ENCODE measurements around the gene SV2C.

SV2C gene

DNA sequence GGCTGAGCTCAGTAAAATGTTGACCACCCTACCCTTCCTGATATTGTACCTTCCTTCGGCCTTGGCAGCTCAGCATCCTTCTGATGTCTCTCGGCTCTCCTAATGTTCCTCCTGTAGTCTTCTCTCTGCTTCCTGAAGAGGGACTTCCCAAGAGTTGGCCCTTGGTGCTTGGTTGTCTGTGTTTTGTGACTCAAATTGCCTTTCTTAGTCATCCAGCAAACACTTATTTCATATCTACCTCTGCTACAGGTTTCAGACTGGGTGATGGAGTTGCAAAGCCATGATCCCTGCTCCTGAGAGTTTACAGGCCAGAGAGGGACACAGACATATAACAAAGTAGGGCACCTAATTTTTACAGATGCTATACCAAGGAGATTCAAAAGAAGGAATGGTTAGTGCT, 70.1 kb downstream of the SV2C start:
- Histone ChIP-seq H3K4me3 (no peak overlapping the region), H3K27ac (no peak overlapping the region)

DNA sequence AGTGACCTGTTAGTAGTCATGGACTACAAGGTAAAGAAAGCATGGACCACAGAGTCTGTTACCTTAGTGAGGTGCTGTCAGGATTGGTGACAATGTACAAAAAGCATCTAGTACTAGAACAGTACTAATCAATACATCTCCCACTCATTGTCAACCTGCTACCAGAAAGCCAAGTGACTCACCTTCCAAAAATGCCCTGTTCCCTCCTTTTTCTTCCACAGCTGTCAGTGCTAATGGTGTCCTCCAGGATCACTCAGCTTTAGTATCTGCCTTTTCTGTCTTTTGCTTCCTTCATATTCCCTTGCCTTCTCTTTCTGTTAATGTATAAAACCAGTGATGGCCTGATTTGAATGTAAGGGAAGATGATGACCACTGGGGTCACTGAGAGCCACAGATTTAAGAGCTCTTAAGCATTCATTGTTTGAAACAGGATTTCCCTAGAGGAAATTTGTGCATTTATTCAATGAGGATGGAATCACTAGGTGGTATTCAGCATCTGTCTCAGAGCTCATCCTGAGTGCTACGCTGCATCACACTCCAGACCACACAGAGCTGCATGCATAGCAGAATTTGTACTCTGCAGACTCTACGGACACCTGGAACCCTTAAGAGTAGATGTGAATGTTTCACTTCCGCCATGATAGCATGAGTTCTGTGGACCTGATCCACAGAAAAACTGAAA, 71.0 kb downstream of the SV2C start:
- Histone ChIP-seq H3K27ac (no peak overlapping the region), H3K4me3 (no peak overlapping the region)

DNA sequence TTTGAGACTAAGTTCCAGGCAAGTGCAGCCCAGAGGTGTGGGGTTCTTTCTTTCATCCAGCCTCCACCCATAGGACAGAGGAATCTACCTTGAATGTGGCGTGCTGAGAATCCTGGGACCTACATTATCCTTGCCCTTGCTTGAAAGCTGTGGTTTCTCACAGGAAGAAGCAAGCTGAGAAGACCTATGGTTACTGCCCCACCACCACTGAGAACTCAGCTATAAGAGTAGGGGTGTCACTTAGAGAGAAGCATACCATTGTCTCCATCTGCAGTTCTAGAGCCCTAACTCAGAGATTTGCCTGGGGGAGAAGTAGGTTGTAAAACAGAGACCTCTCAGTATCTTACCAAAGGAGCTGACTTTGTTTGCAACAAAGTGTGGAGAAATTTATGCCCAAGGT, 72.4 kb downstream of the SV2C start:
- H3K27ac ChIP-seq, result no peak overlapping the region
- H3K4me3 ChIP-seq, result no peak overlapping the region

DNA sequence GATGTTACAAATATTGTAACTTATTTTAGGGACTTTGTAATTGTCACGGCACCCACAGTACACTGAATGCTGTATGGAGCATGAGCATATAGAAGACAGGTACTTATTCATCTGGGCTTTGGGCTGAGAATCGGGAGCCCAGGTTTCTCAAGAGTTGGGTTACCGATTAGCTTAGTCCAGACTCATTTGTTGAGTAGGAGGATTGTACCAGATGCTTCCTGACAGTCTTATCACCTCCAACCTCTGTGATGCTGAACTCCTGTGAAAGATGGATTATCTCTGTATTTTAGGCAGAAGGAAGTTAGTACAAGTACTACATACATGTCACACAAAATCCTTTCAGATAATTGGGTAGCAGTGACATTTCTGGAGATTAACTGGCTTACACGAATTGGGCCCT, 79.2 kb downstream of the SV2C start:
- Histone ChIP-seq H3K27ac (no peak overlapping the region), H3K4me3 (no peak overlapping the region)

DNA sequence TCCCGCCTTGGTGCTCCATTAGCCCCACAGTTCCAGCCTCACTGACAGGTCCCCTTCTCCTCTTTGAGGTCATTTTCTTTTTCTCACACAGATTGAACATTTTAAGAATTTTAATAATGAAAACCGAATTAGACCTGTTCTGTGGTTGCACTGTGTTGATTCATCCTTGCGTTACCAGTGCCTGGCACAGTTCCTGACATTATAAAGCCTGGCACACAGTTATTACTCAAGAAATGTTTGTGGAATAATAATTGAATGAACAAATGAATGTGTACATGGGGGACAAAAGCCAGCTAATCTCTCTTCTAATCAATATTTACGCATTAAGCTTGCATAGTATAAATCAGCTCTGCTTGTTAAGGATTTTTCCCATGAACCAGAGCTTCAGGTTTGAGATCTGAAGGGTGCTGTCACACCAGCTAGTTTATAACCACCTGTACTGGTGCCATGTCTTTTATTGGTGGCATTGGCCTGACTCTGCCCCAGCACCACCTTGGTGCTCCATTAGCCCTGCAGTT, 80.0 kb downstream of the SV2C start:
- no peak overlapping the region for H3K27ac ChIP-seq
- H3K4me3 ChIP-seq, result no peak overlapping the region

DNA sequence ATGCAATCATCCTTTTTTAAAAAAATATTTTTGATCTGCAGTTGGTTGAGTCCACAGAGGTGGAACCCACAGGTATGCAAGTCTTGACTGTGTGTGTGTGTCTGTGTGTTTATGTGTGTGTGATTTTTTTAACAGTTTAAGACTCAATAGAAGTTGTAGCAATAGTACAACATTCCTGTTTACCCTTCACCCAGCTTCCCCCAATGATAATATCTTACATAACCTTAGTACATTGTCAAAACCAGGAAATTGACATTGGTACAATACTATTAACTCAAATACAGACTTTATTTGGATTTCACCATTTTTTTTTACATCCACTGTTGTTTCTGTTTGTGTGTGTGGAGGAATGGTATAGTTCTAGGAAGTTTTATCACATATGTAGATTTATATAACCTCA, 81.8 kb downstream of the SV2C start:
- Histone ChIP-seq H3K27ac (no peak overlapping the region), H3K4me3 (no peak overlapping the region)

DNA sequence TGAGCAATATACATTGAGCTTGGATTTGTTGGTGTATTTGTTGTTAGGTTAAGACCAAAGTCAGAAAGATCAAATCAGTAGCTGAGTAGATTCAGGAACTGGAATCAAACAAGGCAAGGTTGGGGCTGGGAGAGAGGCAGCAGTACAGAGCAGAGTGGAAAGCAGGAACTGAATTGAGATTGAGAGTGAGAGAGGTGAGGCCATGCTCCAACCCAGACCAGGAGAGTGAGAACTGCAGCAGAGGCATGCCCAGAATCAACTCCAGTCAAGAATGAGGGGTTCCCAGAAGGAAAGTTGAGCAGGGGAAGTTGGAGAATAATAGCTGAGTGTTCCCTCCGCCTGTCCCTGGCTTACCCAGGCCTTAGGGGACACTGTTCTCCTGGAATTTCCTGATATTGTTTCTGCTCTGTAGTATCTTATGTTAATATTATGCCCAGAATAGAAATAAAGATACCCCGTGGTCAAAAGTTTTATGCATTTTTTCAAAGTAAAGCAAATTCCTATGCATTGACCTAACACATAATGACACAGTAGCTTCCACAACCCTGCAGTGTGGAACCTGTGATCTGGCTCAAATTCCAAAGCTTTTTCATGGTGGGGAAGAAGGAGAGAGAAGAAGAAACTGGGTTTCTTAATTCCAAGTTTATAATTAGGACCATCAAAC, 82.7 kb downstream of the SV2C start:
- Histone ChIP-seq H3K4me3 (no peak overlapping the region), H3K27ac (no peak overlapping the region)

DNA sequence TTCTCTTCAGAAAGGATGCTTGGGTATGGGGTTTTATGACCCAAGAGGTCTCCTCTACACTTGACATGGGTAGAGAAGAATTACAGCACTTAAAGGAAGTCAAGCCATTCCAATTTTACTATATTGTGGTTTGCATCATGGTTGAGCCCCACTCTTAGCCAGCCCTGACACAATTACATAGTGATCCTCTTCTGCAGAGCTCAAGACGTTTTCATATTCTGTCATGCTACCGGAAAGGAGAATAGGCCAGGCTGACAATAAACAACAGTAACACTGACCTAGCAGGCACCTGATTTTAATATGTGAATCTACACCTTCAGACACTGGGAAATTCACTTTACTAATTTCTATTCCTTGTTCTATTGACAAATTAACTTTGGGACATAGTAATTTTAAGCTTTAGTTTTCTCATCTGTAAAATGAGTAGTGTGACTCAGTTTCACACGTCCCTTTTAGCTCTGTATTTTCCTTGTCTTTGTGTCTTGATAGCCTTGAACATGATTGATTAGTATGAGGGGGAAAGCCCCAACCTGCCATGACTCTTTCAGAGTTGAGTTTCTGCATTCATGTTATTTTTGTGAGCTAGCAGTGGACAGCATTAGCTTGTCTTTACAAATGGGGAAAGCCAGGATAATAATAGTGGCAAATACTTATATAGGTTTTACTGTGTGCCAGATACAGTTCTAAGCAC, 83.8 kb downstream of the SV2C start:
- Histone ChIP-seq H3K4me3 (no peak overlapping the region), H3K27ac (no peak overlapping the region)

DNA sequence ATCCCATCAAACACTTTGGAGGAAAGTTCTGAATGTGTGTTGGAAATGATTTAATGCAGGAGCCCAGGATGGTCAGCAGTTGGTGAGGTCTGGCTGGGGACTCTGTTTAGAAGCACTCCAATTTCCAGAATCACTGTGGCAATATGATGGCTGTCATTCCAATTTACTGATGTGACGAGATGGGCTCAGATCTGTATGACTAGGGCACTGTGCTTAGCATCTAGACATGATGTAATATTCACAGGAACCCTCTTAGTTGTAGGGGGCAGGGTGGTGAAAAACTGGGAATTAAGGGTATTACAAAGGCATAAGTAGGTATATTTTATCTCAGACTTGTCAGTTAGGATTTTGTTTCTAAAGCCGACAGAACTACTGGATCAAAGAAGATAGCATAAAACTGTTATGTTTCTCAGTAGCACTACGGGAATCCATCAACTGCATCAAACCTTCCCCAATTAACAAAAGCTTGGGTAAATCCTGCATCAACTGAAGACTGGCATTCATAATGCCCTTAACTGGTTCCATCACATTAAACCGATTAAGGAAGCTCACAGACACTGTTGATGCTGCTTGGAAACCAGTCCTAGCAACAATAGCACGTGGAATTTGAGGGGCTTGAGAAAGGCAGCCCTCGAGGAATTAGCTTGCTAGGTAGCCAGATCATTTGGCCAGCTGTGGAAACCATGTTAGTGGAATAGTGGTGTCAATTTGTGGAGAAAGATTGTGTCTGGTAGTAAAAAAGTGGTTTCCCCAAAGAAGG, 86.1 kb downstream of the SV2C start:
- H3K4me3 ChIP-seq, result no peak overlapping the region
- H3K27ac ChIP-seq, result no peak overlapping the region

DNA sequence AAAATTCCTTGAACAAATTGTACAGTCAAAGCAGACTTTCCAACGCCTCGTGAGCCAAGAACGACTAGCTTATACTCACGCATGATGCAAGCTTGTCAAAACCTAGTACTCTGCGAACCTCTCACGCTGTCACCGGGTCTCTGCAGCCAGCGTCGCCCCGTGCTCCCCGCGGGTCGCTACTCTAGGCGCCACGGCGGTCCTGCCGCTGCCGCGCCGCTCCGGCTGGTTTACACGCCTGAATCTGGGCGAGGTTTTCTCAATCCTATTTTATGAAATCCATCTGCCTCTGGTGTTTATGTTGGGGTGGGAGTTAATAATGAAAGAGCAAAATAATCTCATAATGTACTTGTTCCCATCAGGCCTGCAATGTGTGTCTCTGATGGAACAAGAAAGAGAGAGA, 90.9 kb downstream of the SV2C start:
- Histone ChIP-seq H3K4me3 (no peak overlapping the region), H3K27ac (no peak overlapping the region)

DNA sequence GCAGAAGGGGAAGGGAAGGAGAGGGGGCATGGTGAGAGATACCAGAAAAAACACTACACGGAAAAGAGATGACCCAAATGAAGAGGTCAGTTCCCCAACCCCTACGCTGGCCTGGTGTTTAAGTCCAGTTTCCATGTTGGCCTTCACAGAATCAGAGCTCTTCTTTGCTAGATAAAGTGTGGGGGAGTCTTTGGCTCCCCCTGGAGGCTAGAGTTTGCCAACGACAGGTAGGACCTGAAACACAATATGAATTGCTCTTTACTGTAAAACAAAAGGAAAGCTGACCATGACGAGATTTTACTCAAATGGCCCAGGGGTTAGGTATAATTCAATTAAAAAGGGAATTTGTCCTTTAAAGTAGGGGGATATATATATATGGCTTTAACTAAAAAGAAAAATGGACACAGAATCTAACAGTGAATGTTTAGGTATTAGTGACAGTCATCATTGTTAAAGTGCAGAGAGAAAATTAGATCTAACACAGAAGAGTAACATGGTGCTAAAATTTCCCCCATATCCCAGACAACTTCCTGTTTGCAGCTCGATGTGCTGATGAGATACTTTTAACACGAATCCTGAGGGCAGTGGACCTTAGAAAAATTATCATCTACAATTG, 92.0 kb downstream of the SV2C start:
- H3K27ac ChIP-seq, result peak overlapping the region in 3 of 21 experiments; percentile 14 to 73 (median 15)
- H3K4me3 ChIP-seq, result no peak overlapping the region

DNA sequence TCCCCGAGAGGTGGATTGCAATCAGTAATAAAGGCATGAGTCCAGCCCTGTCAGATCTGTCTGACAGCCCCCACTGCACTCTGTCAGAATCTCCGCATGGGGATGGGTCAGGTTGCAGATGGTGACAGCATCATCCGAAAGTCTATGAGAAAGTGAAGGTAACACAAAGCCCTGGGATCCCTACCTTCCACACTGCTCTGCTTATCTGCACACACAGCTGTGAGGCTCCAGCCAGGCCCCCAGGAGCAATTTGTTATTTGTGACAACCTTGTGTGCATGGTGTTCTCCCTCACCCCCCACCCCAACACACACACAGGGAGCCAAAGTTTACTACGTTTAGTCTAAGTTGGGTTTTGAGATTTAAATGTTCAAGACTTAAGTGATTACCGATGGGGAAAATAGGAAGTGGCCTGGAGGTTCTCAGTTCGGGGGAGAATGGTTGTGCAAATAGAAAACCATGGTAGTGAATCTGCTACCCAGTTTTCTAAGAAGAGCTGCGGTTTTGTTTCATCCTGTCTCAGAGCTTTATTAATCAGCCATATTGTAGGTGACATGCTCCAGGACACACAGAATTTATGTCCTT, 92.7 kb downstream of the SV2C start:
- H3K4me3 ChIP-seq, result no peak overlapping the region
- peak overlapping the region in 4 of 21 experiments; percentile 14 to 73 (median 25) for H3K27ac ChIP-seq

DNA sequence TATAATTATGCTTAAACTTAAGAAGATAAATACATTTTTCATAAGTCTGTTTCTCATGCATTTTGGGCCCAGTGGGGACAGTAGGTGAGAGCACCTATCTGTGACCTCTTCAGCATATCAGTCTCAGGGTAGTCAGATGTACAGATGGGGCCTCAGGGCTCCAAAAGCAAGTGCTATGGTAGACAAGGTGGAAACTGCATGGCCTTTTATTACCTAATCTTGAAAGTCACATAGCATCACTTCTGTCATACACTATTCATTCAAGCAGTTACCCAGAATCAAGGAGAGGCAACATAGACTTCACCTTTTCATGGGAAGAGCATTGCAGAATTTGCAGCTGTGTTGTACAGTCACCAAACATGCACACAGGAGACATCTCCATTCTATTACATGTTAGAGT, 94.8 kb downstream of the SV2C start:
- Histone ChIP-seq H3K27ac (no peak overlapping the region), H3K4me3 (no peak overlapping the region)

DNA sequence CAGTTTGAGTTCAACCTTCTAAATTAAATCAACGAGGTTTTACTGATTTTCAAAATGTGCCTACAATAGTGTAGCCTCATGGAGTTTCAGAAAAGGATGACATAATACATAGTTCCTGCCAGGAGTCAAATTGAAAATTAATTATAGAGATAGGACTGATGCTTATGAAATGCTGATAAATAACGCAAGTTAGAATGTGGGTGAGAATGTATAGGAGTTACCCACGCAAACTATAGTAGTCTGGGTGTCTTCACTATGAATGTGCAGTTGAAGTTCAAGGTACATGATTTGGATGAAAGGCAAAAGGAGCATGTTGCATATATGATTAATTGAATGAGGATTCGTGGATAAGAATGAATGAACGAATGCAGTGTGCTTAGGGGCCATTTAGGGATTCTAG, 95.7 kb downstream of the SV2C start:
- Histone ChIP-seq H3K4me3 (no peak overlapping the region), H3K27ac (no peak overlapping the region)

DNA sequence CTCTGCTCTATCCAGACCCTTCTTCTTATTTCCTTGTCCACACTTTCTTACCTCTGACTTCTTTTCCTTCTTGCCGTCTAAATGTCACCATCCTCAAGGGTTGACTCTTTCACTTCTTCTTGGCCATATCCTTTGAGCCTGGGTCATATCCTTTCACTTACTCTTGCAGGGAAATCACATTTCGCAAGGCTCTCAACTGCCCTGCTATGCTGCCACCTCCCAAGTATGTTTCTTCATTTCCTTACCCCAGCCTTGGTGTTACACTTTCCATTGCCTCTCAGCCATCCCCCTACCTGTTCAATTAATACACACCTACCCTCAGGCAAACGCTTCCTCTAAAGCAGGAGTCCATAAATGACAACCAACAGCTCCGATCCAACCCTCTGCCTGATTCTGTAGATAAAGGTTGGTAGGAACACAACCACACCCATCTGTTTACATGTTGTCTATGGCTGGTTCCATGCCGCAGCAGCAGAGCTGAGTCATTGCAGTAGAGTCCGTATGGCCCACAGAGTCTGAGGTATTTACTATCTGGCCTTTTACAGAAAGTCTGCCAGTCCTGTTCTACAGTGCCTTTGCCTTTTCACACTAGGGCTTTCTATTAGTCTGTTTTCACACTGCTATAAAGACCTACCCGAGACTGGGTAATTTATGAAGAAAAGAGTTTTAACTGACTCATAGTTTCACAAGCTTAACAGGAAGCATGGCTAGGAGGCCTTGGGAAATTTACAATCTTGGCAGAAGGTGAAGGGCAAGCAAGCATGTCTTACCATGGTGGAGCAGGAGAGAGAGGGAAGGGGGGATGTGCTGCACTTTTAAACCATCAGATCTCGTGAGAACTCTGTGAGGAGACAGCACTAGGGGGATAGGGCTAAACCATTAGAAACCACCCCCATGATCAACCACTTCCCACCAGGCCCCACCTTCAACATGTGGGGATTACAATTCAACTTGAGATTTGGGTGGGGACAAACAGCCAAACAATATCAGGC, 97.9 kb downstream of the SV2C start:
- Histone ChIP-seq H3K4me3 (no peak overlapping the region), H3K27ac (peak overlapping the region in 7 of 21 experiments; percentile 6 to 71 (median 56))

DNA sequence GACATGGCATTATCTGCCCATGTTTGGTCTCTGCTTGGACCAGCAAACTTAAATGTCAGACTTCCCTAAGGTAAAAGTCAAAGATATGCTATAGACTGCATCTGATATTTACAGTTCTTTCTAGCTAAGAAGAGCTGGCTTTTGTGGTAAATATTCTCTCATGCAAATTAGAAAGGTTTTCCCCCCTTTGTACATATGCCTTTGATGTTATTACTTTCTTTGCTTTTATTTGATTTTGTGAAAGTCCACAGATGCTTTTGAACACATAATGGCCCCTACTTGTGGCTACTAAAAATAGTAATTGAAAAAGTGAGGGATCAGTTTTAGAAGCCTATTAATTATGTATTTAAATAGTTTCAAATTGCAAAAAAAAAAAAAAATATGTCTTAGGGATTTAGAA, 104.2 kb downstream of the SV2C start:
- H3K27ac ChIP-seq, result no peak overlapping the region
- no peak overlapping the region for H3K4me3 ChIP-seq

DNA sequence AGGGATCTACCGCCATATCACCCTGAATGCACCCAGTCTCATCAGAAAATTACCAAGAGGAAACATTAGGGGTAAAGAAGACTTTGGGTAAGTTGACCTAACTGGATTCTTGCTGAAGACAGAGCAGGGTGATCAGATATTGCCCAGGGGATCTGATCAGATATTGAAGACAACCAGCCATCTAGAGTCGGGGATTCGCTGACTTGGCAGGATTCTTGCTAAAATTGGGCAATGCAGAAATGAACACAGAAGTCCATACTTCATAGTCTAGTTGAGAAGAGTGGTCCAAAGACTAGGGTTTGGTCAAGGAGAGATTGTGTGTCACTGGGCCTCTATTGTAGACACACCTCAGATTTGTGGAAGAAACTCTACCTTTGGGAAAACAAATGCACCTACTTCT, 107.2 kb downstream of the SV2C start:
- Histone ChIP-seq H3K27ac (no peak overlapping the region), H3K4me3 (no peak overlapping the region)

DNA sequence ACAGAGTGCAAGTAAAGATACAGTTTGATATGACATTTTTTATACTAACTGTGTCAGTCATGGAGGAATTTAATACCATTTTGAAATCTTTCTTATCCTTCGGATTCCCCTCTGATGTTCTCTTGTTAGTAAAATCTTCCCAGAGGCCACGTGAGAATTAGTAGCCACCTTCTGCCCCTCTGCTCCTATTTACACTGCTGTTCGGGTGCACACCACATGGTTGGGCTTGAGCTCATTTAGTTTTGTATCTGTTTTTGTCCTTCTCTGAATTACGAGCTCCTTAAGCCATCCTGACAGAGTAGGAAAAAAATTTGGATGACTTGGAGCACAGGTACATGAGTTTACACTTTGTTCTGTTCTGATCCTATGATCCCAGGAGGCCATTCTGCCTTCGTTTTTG, 109.7 kb downstream of the SV2C start:
- peak overlapping the region in 1 of 21 experiments; percentile 29 for H3K27ac ChIP-seq
- no peak overlapping the region for H3K4me3 ChIP-seq

Measured in skin epidermis (tissue), 12 donors.